Ecto neural progenitor cell (in vitro differentiated cells): ENCODE measurements around the gene DVL2.
"Not testable (repeated sequence)": the region's sequence is repeated elsewhere in the genome, so short reads cannot be mapped to it uniquely, and the experiment has no call there.

Experiments used
- DNase-seq: peaks from one replicate; pipeline ENCODE4 v3.0.0-alpha.2; 2018; ENCODE audit warnings: low spot score

The DVL2 gene

GRCh38 chr17:7196651-7197401 lies 37.5 kb downstream of the DVL2 start:
- no peak for DNase-seq

DNA sequence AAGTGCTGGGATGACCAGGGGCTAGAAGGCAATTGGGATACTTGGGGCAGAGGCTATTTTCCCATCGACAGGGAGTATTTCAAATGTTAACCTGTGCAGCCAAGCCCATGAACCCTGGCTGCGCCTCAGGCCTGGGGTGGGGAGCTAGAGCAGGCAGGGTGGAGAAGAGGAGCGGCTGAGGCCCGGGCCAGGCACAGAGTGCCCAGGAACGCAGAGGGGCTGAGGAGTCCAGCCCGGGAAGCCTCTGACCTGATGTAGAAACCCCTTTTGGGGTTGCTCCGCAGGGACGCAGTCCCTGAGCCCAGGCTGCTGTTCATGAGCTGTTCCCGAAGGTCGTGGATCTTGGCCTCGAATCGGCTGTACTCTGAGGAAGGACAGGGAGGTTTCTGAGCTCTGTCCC lies 38.3 kb downstream of the DVL2 start:
- DNase-seq: no peak

- DNase-seq: no peak
Measured at GRCh38 chr17:7192271-7192937, 41.9 kb downstream of the DVL2 start.

GRCh38 chr17:7191571-7192270 lies 42.6 kb downstream of the DVL2 start:
- DNase-seq: peak; percentile 87

- no peak for DNase-seq
Measured at GRCh38 chr17:7191069-7191468, 43.2 kb downstream of the DVL2 start.

DNA sequence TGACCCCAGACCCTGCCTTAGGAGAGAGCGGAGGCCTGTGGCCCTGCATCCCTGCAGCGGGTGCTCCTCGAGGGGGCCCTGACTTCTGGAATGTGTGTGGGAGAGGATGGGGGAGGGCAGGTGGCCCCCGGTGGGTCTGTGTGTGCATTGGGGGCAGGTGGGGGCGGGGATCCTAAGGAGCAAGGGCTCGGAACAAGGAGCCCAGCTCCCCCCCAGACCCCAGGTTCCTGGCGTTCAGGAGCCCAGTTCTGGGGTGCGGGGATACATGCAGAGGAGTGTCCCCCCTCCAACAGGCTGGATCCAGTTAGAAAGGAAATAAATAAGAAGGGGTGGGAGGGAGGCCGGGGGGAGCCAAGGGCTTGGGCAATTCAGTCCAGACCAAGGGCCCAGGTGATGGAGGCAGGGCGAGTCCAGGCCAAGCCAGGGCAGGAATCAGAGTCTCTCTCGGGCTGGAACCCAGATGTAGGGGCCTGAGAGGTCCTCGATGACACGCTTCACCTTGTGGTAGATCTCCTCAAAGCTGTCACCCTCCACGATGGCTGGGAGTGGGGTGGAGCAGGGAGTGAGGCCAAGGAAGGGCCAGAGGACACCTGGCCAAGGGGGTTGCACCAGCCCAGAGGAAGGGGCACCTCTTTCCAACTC lies 43.9 kb downstream of the DVL2 start:
- DNase-seq: no peak

DNA sequence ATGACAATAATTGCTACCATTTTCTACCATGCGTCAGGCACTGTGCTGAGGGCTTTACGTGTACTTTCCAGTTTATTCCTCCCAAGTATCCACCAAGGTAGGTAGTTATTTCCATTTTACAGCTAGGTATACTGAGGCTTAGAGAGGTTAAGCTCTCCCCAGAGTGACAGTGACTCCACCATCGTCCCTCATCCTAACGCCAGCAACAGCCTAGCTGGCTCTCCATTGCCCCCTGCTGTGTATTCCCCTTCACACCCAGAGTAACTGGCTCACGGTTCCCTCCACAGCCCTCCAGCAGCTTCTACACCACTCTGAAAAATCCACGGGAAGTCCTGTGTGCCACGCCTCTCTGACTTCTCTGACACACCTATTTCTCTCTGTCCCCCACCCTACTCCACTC lies 48.1 kb downstream of the DVL2 start:
- DNase-seq: no peak

- DNase-seq: no peak
Measured at GRCh38 chr17:7184647-7185046, 49.7 kb downstream of the DVL2 start.

GRCh38 chr17:7184091-7184488 lies 50.2 kb downstream of the DVL2 start:
- no peak for DNase-seq

DNA sequence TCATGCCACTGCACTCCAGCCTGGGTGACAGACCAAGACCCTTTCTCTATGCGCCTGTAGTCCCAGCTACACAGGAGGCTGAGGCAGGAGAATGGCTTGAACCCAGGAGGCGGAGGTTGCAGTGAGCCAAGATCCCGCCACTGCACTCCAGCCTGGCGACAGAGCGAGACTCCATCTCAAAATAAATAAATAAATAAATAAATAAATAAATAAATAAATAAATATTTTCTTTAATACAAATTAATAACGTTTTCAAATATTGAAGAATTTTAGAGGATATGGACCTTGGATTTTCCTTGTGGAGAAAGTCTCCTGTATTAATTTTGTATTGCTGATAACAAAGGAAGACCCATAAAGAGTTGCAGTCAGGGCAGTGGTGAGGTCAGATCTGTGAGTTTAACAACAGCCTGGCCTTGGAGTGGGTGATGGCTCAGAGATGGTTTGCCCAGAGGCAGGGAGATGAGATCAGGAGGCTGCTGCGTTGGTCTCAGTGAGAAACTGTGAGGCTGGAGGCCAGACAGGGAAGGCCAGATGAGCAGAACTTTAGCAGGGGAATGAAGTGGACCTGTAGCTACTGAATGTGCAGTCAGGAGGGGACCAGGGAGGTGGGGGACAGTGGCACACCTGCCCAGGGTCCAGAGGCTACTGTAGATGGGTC lies 50.8 kb downstream of the DVL2 start:
- DNase-seq: no peak

GRCh38 chr17:7182101-7182500 lies 52.2 kb downstream of the DVL2 start:
- DNase-seq: not testable (repeated sequence)

GRCh38 chr17:7179317-7180254 lies 54.7 kb downstream of the DVL2 start, which contains the start of gene ASGR1:
TSS of gene ASGR1 (minus strand) at chr17:7179370. CDS start at chr17:7178563, 807 bp downstream.
- no peak for DNase-seq

DNA sequence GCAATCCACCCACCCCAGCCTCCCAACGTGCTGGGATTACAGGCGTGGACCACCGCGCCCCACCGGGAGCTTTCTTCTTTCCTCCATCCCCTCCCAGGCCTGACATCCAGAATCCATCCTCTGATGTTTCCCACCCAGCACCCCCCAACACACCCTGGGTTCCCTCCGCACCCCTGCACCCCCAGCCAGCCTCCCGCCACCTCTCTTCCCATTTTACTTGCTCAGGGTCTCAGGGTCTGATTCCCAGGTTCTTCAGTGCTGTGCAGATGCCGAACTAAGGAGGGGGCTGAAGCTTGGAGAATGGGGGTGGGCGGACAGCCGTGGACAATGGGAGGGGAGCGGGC lies 55.4 kb downstream of the DVL2 start:
- no peak for DNase-seq

DNA sequence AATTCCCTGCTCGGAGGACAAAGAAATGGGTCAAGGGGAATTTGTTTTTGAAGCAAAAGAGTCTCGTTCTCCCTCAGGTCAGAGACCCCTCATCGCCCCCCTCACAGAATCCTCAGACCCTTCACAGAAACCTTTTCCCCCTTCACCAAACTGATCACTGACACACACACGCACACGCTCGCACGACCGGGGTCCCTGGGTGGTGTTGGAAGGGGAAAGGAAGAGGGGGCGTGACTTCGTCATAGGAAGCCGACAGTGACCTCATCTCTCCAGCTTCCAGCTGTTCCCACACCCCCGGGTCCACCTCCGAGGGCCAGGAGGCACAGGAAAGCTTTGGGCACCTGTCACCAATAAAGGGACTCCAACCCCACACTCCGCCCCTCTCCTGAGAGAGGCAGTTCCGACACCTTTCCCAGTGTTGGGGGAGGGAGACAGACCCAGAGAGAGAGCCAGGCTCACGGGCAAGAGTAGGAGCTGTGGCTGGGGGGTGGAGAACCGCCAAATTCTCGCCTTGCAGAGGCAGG lies 56.3 kb downstream of the DVL2 start:
- DNase-seq: peak; percentile 69

GRCh38 chr17:7177191-7177953 lies 56.9 kb downstream of the DVL2 start:
- peak; percentile 95 for DNase-seq

DNA sequence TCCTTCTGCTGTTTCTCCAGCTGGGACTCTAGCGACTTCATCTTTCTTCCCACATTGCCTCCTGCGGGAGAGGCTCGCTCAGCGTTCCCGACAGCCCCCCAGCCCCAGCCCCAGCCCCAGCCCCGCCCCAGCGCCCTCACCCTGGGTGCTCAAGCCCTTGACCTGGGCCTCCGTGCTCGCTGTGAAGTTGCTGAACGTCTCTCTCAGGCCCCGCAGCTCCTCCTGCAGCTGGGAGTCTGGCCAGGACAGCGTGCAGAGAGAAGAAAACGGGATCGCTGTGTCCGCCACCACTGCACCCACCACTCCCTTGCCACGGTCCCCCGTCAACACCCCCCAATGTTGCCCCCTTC lies 57.5 kb downstream of the DVL2 start:
- DNase-seq: no peak

DNA sequence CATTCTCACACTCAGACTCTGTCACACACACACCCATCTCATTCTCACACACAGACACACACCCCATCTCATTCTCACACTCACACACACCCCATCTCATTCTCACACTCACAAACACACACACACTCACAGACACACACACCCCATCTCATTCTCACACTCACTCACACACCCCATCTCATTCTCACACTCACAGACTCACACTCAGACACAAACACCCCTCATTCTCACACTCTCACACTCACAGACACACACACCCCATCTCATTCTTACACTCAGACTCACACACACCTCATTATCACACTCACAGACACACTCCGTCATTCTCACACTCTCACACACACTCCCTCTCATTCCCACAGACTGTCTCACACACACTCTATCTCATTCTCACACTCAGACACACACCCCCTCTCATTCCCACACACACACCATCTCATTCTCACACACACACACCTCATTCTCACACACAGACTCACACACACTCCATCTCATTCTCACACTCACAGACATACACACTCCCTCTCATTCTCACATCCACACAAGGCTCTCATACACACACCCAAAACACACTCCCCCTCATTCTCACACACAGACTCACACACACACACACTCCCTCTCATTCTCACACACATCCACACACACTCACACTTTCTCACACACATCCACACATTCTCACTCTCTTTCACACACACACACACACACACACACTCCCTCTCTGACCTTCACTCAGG lies 58.0 kb downstream of the DVL2 start:
- no peak for DNase-seq
